Measurements from ENCODE around the gene DAB1.

DAB1 gene

DNA sequence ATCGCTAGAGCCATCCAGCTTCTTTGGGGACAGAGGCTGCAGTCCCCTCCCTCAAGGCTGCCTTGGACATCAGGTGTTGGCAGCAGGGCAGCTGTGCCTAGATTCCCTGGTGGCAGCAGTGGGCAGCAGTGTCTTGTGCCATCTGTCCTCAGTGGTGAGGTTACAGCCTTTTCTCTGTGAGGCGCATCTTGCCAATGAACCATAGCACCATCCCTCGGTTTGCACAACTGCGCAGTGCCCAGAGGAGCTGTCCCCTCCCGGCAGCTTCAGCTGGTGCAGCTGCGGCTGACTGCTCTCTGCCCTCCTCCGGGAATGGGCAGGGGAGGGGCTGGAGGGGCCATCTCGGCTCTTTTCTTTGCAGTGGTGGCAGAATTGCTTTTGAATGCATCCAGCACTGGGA is 399.0 kb downstream of the DAB1 start:
- DNase-seq (ENCODE audit: low read depth in 2 of 2): no peak

DNA sequence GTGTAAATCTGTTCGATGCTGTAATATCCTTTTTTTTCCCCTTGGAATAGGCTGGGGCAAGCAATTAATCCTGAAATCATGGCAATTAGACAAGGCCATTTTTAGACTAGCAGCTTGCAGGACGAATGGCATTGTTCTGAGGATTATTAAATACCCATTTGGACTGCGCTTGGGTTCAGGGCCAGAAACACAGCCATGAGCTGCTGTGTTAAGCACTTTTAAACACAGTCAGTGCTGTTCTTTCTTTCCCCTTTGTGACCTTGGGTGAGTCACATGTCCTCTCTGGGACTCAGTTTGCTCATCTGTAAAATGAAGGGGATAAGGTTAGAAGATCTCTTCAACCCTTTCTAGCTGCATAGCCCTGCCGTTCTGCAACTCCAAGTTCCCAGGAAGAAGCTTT is 399.4 kb downstream of the DAB1 start:
- DNase-seq (ENCODE audit: low read depth in 2 of 2): no peak

DNA sequence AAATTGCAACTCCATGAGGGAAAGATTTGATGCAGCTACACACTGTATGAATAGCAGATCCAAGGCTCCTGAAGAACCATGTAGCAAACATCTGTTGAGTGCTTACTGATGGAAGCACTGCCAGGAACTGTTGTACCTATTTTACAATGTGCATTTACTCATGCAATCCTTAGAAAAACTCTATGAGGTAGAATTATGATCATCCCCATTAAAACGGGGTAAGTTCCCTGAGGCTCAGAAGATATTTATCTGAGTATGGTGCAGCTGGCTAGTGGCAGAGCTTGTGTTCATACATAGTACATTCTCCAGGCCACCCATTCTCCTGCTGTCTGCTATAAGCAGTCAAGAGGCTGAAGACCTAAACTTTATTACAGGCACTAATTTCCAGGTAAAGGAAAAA is 403.6 kb downstream of the DAB1 start:
- DNase-seq (ENCODE audit: low read depth in 2 of 2): no peak

DNA sequence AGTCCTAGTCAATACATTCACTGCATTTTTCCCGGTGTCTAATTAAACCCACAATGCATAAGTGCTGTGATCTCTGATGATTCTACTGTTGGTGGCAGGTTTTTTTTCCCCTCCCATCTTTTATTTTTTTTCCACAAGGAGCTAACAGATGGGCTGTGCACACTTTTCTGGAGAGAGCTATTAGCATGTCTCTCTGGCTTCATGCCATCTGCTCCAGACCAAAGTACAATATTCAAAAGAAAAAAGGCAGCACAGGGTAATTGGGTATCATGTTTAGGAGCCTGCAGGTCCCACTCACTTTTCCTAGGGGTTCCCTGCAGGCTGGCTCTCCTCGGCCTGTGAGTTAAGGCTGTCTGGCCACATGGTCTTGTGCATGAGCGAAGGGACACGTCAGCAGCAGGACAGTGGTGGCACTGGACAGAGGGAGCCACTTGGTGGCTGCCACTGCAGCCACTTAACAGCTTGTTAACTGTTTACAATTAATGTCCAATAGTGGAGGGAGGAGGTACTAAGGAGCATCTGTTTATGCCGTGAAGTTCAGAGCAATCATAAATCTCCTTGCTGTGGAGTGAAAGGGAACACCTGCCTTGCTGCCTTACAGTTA is 404.5 kb downstream of the DAB1 start:
- DNase-seq (ENCODE audit: low read depth in 2 of 2): no peak

DNA sequence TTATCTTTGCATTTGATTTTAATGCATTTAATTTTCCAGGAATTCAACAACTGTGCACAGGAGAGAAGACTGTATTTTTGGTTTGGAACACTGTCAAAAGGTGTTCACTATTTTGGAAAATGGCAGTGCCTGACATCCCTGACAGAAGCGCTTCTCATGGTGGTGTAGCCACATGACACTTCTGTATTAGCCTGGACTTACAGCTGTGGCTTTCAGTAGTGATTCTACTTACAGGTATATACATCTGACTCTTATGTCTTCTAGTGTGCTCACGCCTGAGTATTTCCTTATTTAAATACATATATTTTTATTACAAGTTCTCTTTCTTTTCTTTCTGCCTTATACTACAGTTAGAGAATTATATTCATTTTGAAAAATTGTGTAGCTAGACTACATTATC is 405.7 kb downstream of the DAB1 start:
- DNase-seq (ENCODE audit: low read depth in 2 of 2): no peak

DNA sequence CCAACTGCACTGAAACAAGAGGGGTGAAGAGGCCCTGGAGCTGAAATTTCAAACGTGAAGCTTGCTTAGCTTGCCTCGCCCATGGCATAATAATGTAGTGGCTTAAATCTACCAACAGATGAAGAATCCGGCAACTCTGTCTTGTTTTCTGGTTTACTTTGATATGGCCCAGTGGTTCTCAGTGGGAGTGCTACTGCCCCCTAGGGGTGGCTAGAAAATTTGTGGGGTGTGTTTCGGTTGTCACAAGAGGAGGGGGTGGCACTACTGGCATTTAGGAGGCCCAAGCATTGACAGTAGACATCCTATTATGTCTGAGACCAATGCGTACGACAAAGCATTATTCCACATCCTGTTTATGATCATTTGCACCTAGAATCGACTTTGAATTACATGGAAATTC is 406.1 kb downstream of the DAB1 start:
- no peak for DNase-seq (ENCODE audit: low read depth in 2 of 2)

DNA sequence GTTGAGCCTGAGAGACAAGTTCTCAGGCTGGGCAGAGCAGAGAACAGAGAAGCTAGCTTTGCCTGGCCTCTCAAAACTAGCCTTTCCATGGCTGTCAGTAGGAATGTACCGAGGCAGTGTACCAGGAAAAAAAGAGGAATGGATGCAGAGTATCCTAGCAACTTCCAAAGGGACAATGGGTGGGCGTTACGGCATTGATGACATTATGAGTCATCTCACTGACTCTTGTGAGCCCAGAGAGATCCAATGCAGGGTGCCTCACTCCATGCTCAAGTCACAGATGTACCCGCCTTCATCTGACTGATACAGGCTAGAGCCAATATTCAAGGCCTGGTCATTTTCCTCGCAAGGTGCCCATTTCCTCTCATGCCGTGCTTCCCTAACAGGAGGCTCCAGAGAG is 406.7 kb downstream of the DAB1 start:
- no peak for DNase-seq (ENCODE audit: low read depth in 2 of 2)

DNA sequence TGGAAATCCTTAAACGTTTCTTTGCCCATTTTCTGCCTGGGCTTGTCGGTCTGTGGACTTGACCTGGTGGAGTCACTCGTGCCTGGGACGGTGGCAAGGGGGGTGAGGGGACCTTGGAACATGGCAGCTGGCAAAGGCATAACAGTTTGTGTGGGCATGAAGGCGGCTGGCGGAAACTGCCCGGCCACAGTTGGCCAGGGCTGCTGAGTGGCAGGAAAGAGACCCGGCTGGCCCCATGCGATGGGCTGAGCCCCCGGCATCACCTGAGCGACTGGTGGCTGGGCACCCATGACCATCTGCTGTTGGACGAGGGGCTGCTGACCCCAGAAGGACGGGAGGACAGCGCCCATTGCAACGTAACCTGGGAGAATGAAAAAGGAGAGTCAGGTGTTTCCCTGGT is 408.8 kb downstream of the DAB1 start:
- DNase-seq (ENCODE audit: low read depth in 2 of 2): no peak

DNA sequence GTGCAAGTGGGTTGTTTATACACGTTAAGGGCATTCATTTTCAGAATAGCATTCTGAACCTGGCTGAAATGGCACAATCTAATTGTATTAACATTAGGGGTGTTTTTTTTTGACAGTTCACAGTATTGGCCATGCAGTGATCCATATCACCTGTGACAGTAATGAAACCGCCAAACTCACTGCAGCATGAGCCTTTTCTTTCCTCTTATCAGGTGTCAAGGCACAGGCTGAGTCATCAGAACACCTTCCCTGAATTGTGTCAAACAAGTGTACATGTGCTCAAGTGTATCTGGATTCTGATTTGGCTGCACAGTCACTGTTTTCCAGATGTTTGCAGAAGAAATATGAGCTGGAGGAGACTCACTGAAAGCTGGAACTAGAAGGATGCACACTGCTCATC is 410.3 kb downstream of the DAB1 start:
- no peak for DNase-seq (ENCODE audit: low read depth in 2 of 2)

DNA sequence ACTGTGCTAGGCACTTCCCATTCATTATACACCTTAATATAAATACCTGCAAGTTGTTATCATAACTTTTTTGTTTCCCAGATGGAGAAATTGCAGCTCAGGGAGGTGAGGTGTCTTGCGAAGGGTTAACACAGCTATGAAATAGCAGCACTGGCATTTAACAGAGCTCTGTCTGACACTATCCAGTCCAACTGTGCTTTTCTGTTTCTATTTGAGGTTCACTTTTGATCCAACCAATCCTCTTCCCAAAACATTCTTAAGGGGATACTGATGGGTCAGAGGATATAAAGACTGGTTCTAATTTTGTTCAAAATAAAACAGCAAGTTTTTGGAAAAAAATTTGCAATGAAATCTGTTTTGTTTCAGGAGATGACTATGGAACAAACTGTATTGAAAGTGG is 411.5 kb downstream of the DAB1 start:
- DNase-seq (ENCODE audit: low read depth in 2 of 2): no peak

DNA sequence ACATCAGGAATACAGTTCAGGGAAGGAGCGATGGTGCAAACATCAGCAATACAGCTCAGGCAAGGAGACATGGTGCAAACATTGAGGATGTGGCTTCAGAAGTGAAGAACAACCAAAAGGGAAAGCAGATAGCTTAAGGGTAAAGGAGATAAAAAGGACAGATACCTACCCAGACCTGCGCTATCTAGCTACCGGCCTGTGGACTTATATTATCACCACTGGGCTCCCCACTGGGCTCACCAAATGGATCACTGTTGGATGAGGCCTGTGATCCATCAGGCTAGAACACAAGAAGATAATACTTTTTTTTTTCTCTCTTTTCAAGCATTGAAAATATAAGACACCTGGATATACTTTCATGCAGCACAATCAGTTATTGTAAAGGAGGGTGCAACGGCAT is 413.3 kb downstream of the DAB1 start:
- DNase-seq (ENCODE audit: low read depth in 2 of 2): no peak

DNA sequence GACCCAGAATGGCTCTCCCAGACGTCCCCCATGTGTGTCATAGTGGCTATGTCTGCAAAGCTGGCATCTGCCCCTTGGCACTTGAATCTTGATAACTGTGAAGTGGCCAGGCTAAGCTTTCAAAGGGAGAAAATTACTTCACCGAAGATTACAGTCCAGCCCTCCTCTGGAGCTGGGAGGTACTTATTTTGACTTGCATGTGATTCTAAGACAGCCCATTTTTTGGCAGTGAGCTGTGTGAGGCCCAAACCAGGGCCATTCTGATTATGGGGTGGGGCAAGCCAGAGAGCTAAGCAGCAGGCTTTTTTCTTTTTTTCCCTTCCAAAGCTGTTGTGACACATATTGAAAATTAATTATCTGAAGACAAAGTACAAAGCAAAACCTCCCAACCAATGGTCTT is 415.9 kb downstream of the DAB1 start:
- no peak for DNase-seq (ENCODE audit: low read depth in 2 of 2)

DNA sequence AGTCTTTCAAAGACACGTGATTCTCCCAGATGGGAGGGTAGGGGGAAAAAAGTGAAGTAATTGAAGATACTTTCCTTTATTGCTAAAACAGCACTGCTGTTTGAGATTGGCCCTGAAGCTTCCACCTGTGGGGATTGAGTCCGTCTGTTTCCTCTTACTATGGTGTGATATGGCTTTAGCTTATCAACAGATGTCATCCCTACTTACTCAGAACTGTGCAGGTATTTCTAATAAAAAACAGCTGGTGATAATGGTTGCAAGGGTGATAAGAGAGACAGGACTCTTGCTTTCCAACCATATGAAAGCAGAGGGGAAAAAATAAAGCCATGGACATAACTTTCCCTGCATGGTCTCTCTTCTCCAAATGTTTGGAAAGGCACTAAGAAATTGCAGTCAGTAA is 416.4 kb downstream of the DAB1 start:
- no peak for DNase-seq (ENCODE audit: low read depth in 2 of 2)

DNA sequence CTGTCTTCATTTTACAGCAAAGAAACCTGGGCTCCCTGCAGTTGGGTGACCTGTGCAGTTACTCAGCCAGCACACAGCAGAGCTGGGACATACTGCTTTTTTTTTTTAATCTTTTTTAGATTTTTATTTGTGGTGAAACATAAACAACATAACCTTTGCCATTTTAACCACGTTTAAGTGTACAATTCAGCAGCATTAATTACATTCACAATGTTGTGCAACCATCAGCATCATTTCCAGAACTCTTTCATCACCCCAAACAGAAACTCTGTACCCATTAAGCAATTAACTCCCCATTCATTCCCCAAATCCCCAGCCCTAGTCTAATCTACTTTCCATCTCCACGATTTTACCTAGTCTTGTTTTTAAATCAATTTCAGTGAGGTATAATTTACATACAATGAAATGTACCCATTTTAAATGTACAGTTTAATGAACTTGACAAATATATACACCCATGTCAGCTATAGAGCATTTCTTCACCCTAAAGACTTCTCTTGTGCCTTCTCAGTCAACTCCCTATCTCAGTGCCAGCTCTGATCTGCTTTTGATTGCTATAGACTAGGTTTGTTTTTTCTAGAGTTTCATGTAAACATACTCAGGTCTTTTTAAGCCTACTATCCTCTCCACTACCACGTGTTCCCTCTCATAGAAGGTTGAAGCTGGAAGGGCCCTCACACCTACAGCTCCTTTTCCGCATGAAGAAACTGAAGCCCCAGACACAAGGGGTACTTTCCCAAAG is 420.3 kb downstream of the DAB1 start:
- no peak for DNase-seq (ENCODE audit: low read depth in 2 of 2)

DNA sequence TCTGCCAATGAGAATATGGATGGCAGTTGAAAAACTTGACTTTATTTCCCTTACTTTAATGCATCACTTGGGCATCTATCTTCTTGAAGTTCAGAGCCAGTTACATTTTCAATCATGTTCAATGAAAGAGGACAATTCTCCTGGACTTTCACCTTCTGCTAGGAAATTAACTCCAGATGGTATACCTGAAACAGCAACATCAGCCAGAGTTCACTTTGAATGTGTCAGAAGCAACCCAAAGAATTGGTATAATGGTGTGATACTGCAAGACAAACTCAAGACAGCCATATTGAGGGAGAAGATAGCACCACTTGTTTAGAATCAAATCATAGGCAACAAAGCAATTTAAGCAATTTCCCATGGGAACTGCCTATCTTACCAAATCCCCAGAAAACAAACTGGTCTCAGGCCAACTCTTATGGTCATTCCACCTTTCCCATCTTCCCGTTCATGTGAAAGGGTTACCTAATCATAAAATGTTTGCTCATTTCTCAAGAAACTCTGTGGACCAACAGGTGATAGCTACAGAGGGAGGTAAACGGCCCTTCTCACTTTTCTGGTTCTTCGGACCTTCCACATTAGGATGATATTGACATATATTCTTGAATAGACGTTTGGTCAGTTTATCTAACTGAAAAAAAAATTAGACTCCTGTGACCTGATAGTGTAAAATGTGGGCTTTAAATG is 428.3 kb downstream of the DAB1 start:
- no peak for DNase-seq (ENCODE audit: low read depth in 2 of 2)

DNA sequence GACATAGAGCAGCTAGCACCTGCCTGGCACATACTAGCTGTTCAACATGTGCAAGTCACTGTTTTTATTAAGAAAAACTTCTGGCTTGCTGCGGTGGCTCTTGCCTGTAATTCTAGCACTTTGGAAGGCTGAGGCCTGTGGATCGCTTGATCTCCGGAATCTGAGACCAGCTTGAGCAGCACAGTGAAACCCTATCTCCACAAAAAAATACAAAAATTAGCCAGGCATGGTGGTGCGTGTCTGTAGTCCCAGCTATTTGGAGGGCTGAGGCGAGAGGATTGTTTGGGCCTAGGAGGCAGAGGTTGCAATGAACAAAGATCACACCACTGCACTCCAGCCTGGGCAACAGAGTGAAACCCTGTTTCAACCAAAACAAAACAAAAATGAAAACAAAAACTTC is 430.4 kb downstream of the DAB1 start:
- DNase-seq (ENCODE audit: low read depth in 2 of 2): no peak

DNA sequence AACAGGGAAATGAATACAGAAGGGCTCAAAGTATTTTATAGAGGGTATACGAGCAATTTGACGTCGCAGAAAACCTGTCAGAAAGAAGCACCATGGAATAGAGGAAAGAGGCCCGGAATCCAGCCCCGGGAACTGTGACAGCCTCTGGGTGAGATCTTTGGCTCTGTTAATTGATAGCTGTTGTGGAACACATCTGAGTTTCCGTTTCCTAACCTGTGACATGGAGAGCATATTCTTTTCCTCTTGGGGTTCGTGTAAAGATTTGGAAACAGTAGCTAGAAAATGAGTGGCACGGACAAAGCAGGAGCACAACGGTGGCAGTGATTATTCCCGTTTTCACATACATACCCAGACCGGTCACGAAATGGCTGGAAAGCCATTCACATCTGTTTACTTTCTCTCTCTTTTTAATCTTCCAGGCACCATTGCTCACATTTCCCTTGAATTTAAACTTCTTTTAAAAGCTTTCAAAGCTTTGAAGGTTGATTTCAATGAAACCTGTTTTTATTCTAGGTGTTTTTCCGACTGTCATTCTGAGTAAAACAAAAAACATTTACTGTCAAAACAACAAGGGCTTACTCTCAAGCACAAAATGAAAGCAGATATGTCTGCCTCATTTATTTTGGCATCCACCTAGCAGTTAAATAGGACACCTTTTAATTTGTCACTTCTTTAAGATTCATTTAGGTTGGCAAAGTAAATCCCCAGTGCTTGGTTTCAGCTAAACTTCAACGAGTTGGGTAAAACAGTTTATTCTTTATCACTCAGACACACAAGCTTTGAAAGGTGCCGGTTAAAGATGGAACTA is 431.3 kb downstream of the DAB1 start:
- no peak for DNase-seq (ENCODE audit: low read depth in 2 of 2)

DNA sequence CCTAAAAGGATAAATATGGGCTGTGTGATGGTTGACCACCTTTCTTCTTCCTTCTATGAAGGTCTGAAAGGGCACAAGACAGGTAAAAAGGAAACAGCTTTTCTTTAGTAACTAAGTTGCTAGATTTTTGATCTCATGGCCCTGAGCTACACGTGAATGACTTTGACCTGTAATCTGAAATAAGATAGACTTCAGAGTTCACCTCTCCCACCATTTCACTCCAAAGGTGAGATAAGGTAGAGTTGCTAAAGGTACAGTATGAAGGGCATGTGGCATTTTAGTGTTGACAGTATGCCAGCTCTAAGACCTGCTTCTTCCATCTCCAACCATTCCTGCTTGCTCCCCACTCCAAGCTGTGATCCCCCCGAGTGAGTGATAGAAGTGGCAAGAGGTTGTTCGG is 432.3 kb downstream of the DAB1 start:
- no peak for DNase-seq (ENCODE audit: low read depth in 2 of 2)

DNA sequence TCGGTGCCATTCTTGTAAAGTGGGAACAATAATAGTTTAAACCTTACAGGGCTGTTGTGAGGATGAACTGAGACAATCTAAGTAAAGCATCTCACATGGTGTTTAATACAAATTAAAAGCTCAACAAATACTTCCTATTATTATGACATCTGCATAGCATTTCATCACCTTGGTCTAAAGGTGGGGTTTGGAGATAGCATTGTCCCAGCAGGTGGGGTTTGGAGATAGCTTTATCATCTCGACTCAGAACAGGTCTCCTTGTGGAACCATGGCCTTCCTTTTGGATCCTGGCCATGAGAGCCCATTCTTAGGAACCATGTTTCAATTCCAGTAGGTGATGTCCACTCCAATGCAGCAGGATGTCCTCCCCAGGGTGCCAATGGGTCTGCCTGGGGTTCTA is 437.5 kb downstream of the DAB1 start:
- no peak for DNase-seq (ENCODE audit: low read depth in 2 of 2)

DNA sequence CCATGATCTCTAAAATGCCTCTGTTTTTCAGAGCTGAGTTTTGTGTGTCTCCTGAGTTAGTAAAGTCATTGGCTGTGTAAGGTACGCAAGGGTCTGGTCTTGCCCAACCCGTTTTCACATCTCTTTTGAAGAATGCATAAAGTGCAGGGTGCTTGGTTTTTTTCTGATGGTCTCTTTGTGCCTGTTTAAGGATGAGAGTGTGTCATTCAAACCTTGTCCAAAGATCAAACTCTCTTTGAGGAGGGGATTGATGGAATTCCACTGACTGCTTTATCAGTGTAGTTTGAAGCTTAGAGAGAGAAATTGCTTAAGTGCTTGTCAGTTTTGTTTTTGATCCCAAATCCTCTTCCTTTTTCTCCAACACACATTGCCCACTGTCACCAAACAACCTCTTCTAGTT is 438.0 kb downstream of the DAB1 start:
- no peak for DNase-seq (ENCODE audit: low read depth in 2 of 2)

DNA sequence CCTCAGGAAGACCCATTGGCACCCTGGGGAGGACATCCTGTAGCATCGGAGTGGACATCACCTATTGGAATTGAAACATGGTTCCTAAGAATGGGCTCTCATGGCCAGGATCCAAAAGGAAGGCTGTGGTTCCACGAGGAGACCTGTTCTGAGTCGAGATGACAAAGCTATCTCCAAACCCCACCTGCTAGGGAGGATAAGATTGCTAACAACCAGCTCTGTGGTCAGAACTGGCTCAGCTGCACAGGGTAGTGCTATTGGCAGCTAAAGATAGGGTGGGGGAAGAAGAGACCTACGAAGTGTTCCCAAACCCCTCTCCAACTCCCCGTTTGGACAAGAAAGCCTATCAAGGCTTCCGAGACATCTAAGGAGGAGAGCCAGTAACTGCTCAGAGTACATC is 440.4 kb downstream of the DAB1 start:
- DNase-seq (ENCODE audit: low read depth in 2 of 2): no peak

DNA sequence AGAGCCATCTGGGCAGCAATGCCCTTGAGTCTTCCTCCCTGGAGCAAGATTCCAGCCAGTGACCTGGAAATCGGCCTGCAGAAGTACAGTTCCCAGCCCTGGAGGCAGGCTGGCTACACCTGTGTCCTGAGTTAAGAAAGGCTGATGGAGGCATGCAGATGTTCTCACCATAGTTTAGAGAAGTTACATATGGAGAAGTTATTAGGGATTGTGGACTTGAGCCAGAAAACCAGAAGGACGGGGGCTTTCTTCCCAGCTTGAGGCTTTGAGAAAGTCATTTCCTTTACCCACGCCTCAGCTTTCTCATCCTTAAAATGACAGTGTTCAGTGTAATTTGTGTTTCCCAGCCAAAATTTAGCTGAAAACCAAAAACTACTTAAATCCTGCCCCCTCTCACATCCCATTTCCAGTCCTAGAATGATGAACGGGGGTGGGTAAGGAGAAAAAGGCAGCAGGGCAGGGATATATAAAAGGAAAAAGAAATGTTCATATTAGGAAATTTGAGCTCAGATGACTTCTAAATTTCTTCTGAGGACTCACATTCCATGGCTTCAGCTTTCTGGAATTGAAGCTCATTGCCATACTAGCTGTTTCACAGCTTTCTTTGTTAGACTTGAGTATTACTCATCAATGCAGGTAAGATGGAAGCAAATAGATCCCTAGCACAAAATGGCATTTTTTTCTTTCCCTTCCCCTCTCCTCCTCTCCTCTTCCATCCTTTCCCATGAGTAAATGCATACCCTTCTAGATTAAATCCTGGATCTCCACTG is 443.7 kb downstream of the DAB1 start:
- no peak for DNase-seq (ENCODE audit: low read depth in 2 of 2)

Data from stimulated activated CD8-positive, alpha-beta memory T cell treated with anti-CD3 and anti-CD28 coated beads, Interleukin-7, amount 100 ng/mL, for 1 hour (primary cell).